GM12872 (cell line): ENCODE data around the gene KCNN2.

ENCODE experiments used
- TF ChIP-seq, protein P1 (sequence below): IDR thresholded peaks from 3 replicates; pipeline ENCODE4 v1.5.1; 2011; ENCODE audit warnings: low read depth, mild to moderate bottlenecking, low read length, moderate library complexity; ENCODE audit not compliant: insufficient read depth

KCNN2 gene

DNA sequence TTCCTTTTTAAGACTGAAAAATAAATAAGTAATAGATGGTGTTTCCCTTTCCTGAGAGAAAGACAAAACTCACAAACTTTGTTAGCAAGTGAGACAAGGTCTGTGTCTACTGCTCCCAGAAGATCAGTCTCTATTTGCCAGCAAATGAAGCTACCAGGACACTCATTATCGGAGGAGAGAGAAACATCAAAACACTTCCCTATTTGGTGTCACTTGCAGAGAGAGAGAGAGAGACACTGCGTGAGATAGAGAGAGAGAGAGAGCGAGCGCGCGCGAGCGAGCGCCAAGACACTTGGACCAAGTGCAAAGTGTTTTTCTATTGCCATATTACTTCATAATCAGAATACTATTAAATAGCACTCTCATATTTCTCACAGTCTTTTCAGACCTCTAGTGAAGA is 142.7 kb downstream of the KCNN2 start:
- TF ChIP-seq, protein P1, sequence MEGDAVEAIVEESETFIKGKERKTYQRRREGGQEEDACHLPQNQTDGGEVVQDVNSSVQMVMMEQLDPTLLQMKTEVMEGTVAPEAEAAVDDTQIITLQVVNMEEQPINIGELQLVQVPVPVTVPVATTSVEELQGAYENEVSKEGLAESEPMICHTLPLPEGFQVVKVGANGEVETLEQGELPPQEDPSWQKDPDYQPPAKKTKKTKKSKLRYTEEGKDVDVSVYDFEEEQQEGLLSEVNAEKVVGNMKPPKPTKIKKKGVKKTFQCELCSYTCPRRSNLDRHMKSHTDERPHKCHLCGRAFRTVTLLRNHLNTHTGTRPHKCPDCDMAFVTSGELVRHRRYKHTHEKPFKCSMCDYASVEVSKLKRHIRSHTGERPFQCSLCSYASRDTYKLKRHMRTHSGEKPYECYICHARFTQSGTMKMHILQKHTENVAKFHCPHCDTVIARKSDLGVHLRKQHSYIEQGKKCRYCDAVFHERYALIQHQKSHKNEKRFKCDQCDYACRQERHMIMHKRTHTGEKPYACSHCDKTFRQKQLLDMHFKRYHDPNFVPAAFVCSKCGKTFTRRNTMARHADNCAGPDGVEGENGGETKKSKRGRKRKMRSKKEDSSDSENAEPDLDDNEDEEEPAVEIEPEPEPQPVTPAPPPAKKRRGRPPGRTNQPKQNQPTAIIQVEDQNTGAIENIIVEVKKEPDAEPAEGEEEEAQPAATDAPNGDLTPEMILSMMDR, result no peak

DNA sequence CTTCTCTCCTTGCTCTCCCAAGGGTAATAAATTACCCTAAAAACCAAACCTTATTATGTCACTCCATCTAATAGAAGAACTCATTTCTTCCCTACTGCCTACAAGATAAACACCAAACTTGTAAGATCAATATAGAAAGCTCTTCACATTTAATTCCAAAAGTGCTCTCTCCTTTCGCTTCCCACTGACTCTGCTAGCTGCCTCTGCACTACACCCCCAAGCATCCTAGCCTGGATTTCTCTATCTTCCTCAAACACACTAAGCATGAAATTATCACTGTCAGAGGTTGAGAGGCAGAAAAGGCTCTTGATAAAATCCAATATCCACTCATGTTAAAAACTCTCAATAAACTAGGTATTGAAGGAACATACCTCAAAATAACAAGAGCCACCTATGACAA is 162.4 kb downstream of the KCNN2 start:
- TF ChIP-seq, protein P1, result no peak

DNA sequence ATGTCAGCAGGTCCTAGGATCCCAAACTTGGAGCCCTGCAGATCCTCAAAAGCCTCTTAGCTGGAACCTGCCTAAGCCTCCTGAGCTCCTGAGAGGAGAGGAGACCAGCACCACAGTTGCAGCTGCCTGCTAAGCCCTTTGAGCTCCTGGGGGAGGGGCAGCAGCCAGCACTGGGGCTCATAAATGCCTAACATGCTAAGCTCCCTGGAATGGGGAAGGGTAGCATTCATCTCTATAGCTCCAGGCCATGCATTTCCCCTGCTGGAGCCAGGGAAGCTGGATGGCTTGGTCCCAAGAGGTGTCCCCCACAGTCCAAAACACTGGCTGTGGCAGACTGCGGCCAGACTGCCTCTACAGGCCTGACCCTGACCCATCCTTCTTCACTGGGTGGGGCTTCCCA is 182.7 kb downstream of the KCNN2 start:
- TF ChIP-seq, protein P1, result no peak
